Measurements from ENCODE around the gene CLTB.
A peak's percentile ranks its signal among the peaks of the same experiment; 100 is the strongest.

The CLTB gene

DNA sequence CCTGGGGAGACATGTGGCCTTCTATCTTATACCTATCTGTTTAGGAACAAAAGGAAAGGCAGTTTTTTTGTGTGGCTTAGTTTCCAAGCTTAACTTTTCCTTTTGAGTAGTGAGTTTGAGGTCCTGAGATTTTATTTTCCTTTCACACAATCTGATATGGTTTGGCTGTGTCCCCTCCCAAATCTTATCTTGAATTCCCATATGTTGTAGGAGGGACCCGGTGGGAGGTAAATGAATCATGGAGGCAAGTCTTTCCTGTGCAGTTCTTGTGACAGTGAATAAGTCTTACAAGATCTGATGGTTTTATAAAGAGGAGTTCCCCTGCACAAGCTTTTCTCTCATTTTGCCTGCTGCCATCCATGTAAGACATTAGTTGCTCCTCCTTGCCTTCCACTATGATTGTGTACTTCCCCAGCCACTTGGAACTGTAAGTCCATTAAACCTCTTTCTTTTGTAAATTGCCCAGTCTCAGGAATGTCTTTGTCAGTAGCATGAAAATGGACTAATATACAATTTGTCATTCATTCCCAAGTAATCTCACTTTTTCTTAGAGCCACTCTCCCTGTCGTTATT is 4.7 kb upstream of the CLTB start:
- Histone ChIP-seq H3K27me3 (ENCODE audit: control insufficient read depth, insufficient read depth, low read length) (no peaks in the 10 kb centered on the region), H3K27ac (ENCODE audit: low read depth, low read length) (no peak overlapping the region), H3K4me3 (ENCODE audit: low read length) (no peak overlapping the region), H3K36me3 (ENCODE audit: control insufficient read depth, insufficient read depth, low read length) (no peaks in the 10 kb centered on the region), H3K9ac (ENCODE audit: low read length) (no peak overlapping the region), H3K4me1 (ENCODE audit: control insufficient read depth, insufficient read depth, low read length) (peaks cover 7% of the 10 kb centered on the region)

DNA sequence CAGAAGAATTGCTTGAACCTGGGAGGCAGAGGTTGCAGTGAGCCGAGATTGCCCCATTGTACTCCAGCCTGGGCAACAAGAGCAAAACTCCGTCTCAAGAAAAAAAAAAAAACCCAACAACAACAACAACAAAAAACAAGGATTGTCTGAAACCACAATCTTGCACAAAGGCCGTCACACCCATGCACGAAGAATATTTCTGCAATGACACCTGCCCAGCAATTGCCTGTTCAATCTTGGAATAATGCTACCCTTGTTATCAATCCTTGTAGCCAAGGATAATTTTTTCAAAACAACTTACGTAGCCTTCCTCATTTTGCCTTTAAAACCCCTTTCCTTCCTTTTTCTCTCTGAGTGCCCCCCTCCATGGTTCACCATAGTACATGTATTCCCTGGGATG is 3.7 kb upstream of the CLTB start:
- no peak overlapping the region for H3K9ac ChIP-seq (ENCODE audit: low read length)
- no peaks in the 10 kb centered on the region for H3K27me3 ChIP-seq (ENCODE audit: control insufficient read depth, insufficient read depth, low read length)
- H3K36me3 ChIP-seq (ENCODE audit: control insufficient read depth, insufficient read depth, low read length): no peaks in the 10 kb centered on the region
- H3K4me3 ChIP-seq (ENCODE audit: low read length): no peak overlapping the region
- peaks cover 14% of the 10 kb centered on the region for H3K4me1 ChIP-seq (ENCODE audit: control insufficient read depth, insufficient read depth, low read length)
- H3K27ac ChIP-seq (ENCODE audit: low read depth, low read length): no peak overlapping the region

DNA sequence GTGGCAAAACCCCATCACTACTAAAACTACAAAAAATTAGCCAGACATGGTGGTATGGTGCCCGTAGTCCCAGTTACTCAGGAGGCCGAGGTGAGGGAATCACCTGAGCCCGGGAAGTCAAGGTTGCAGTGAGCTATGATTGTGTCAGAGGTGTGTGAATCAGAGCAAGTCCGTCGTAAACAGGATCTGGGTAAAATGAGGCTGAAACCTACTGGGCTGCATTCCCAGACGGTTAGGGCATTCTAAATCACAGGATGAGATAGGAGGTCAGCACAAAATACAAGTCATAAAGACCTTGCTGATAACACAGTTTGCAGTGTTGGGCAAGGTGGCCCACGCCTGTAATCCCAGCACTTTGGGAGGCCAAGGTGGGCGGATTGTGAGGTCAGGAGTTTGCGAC is 1.9 kb upstream of the CLTB start:
- no peaks in the 10 kb centered on the region for H3K36me3 ChIP-seq (ENCODE audit: control insufficient read depth, insufficient read depth, low read length)
- H3K4me3 ChIP-seq (ENCODE audit: low read length): no peak overlapping the region
- no peak overlapping the region for H3K9ac ChIP-seq (ENCODE audit: low read length)
- H3K4me1 ChIP-seq (ENCODE audit: control insufficient read depth, insufficient read depth, low read length): peaks cover 28% of the 10 kb centered on the region
- no peak overlapping the region for H3K27ac ChIP-seq (ENCODE audit: low read depth, low read length)
- no peaks in the 10 kb centered on the region for H3K27me3 ChIP-seq (ENCODE audit: control insufficient read depth, insufficient read depth, low read length)

DNA sequence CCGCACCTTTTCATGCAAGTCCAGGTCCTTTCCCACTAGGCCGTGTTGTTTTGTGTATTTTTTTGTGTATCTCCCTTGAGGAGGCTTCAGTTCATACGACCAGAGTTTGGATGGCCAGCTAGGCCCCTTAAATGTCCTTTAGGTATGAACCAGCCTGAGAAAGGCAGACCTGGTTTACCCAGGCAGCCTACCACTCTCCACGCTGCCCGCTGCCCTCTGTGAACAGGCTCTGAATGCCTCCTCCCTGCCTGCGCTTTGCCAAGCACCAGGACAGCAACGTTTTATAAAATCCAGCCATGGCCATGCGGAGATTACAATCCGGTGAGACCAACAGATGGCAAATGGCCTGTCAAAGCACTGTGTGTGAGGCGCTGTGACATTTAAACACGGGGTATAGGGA is 626 bp upstream of the CLTB start:
- Histone ChIP-seq H3K27ac (ENCODE audit: low read depth, low read length) (peak overlapping the region; percentile 29), H3K36me3 (ENCODE audit: control insufficient read depth, insufficient read depth, low read length) (peaks cover 2% of the 10 kb centered on the region), H3K9ac (ENCODE audit: low read length) (peak overlapping the region; percentile 46), H3K4me3 (ENCODE audit: low read length) (peak overlapping the region; percentile 50), H3K4me1 (ENCODE audit: control insufficient read depth, insufficient read depth, low read length) (peaks cover 28% of the 10 kb centered on the region), H3K27me3 (ENCODE audit: control insufficient read depth, insufficient read depth, low read length) (no peaks in the 10 kb centered on the region)

DNA sequence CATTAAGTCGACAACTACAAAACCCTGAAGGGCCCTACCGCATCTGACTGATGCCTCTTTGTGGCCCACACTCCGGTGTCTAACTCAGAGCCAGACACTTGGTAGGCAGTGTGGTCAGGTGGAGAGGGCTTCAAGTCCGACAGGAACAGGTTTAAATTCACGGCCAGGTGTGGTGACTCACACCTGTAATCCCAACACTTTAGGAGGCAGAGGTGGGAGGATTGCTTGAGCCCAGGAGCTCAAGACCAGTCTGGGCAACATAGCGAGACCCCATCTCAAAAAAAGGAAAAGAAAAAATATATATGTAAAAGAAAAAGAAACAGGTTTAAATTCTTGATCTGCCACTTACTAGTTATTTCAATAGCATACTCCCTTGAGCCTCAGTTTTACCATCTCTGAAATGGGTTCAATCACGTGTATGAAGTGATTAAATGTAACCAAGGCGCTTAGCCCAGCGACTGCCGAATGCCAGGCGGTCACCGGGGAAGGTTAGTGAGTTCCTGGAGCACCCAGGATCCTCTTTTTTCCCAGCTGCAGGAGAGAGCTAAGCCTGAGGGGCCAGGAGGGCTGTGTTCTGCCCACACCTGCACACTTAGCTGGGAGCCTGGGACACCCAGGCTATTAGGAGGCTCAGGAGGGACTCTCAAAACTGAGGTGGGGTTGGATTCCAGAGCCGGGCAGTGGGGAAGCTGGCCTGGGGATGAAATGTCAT is 943 bp downstream of the CLTB start:
- H3K4me1 ChIP-seq (ENCODE audit: control insufficient read depth, insufficient read depth, low read length): peaks cover 28% of the 10 kb centered on the region
- H3K27ac ChIP-seq (ENCODE audit: low read depth, low read length): peak overlapping the region; percentile 73
- H3K36me3 ChIP-seq (ENCODE audit: control insufficient read depth, insufficient read depth, low read length): peaks cover 2% of the 10 kb centered on the region
- H3K27me3 ChIP-seq (ENCODE audit: control insufficient read depth, insufficient read depth, low read length): no peaks in the 10 kb centered on the region
- peak overlapping the region; percentile 47 for H3K9ac ChIP-seq (ENCODE audit: low read length)
- H3K4me3 ChIP-seq (ENCODE audit: low read length): peak overlapping the region; percentile 87

DNA sequence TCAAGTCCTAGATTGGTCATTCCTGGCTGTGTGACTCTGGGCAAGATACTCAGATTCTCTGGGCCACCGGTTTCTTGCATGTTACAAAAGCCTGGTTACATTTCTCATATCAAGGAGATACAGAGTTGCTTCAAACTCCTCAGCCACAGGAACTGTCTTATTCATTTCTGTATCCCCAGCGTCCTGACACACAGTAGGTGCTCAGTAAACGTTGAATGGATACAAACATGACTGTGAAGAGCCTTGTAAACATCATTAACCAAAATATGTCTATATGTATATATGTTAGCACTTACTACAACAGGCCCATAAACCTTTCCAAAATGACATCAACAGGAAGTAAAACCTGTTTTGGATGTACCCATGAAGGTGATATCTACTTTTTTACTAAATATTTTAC is 1.6 kb downstream of the CLTB start:
- Histone ChIP-seq H3K27ac (ENCODE audit: low read depth, low read length) (no peak overlapping the region), H3K9ac (ENCODE audit: low read length) (no peak overlapping the region), H3K4me3 (ENCODE audit: low read length) (peak overlapping the region; percentile 87), H3K4me1 (ENCODE audit: control insufficient read depth, insufficient read depth, low read length) (peaks cover 28% of the 10 kb centered on the region), H3K36me3 (ENCODE audit: control insufficient read depth, insufficient read depth, low read length) (peaks cover 9% of the 10 kb centered on the region), H3K27me3 (ENCODE audit: control insufficient read depth, insufficient read depth, low read length) (no peaks in the 10 kb centered on the region)

DNA sequence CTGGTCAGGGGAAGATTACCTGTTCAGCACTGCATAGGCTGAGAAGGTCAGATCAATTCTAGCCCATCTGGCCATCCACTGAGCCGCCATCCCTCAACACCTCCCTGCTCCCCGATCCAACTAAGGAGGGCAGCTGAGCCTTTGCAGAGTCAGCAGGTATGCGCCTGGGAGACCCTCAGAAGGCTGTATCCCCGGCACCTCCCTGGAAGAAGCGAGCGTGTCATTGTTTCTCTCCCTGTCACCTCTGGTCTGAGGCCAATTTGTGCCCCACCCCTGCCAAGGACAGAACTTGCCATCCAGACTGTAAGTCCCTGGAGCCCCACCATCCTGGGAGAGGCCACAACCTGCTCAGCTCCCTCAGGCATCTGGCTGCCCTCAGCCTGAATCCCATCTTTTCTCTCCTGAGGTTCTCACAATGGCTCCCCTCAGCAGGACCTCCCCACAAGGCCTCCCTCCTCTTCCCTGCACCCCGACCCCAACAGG is 2.6 kb downstream of the CLTB start:
- no peak overlapping the region for H3K4me3 ChIP-seq (ENCODE audit: low read length)
- H3K4me1 ChIP-seq (ENCODE audit: control insufficient read depth, insufficient read depth, low read length): peaks cover 28% of the 10 kb centered on the region
- H3K9ac ChIP-seq (ENCODE audit: low read length): peak overlapping the region; percentile 33
- H3K36me3 ChIP-seq (ENCODE audit: control insufficient read depth, insufficient read depth, low read length): peaks cover 9% of the 10 kb centered on the region
- H3K27ac ChIP-seq (ENCODE audit: low read depth, low read length): peak overlapping the region; percentile 6
- no peaks in the 10 kb centered on the region for H3K27me3 ChIP-seq (ENCODE audit: control insufficient read depth, insufficient read depth, low read length)

DNA sequence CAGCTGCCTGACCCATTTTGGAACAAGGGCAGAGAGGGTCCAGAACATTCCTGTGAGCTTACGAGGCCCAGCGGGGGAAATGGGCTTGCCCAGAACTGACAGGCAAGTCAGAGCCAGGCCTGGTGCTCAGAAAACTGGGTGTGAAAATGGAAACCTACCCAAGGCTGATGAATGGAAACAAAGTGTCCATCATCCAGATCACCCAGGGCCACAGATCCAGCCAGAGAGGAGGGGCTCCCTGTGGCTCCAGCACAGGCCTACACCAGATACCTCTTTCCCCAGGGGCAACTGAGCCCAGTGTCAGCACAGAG is 3.1 kb downstream of the CLTB start:
- Histone ChIP-seq H3K4me3 (ENCODE audit: low read length) (no peak overlapping the region), H3K27ac (ENCODE audit: low read depth, low read length) (peak overlapping the region; percentile 6)

DNA sequence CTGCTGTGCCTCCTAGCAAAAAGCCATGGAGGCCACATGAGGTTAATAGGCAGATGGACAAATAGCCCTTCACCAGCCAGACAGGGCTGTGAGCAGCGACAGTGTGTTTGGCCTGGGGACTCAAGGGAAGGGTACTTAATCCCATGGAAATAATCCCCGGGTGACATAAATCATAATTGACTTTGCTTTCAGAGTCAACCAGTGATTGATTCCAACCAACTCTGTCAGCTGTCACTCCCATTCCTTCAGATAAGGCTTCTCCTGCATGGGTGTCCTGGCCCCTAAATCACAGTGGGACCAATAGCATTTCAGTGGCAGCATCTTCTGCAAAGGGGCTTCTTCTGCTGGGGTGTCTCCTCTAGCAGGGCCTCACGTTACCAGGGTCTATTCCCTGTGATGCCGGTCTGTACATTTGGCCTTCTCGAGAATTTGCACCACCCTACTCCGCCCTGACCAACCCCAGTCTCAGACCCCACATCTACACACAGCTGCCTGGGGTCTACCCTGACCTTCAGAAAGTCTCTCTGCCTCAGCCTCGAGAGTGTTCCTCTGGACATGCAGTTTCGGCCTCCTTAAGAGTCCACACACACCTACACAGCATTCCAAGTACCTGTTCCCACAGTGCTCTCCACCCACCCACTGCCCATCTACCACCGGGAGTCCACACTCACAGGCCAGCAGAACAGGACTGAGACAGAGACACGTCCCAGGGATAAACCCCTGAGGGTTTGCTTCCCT is 3.7 kb downstream of the CLTB start:
- peaks cover 28% of the 10 kb centered on the region for H3K4me1 ChIP-seq (ENCODE audit: control insufficient read depth, insufficient read depth, low read length)
- H3K36me3 ChIP-seq (ENCODE audit: control insufficient read depth, insufficient read depth, low read length): peaks cover 11% of the 10 kb centered on the region
- H3K9ac ChIP-seq (ENCODE audit: low read length): no peak overlapping the region
- H3K4me3 ChIP-seq (ENCODE audit: low read length): no peak overlapping the region
- no peaks in the 10 kb centered on the region for H3K27me3 ChIP-seq (ENCODE audit: control insufficient read depth, insufficient read depth, low read length)
- H3K27ac ChIP-seq (ENCODE audit: low read depth, low read length): no peak overlapping the region

More for the DNA sequence above, 3.1 kb downstream of the CLTB start:
- H3K4me1 ChIP-seq (ENCODE audit: control insufficient read depth, insufficient read depth, low read length): peaks cover 28% of the 10 kb centered on the region
- H3K36me3 ChIP-seq (ENCODE audit: control insufficient read depth, insufficient read depth, low read length): peaks cover 11% of the 10 kb centered on the region
- no peak overlapping the region for H3K9ac ChIP-seq (ENCODE audit: low read length)
- H3K27me3 ChIP-seq (ENCODE audit: control insufficient read depth, insufficient read depth, low read length): no peaks in the 10 kb centered on the region

DNA sequence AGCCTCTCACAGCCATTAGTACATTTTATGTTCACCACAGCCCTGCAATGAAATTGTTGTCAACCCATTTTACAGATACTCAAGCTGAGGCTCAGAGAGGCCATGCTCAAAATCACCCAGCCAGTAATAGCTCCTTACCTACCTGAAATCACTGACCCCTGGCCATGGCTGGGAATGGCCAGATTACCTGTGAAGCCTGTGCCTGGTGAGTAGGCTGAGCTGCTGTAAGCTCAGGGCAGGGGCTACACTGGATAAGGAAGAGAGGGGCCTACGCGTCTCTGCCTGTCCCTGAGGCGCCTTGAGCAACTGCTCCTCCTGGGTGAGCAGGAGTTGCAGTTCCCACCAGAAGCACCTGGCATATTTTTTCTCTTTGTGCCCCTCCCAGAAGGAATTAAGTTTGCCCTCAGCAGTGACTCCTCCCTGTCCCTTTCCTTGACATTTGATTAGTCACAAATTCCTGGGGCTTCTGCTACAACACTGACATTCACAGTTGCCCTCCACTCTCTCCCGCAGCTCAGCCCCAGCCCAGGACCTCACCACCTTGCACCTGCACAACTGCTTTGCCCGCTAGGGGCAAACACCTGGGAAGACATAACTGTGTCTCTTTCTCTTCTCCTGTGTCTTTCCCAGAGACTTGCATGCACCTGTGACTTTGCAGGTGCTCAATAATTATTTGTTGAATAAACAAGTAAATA is 5.7 kb downstream of the CLTB start:
- no peak overlapping the region for H3K27ac ChIP-seq (ENCODE audit: low read depth, low read length)

DNA sequence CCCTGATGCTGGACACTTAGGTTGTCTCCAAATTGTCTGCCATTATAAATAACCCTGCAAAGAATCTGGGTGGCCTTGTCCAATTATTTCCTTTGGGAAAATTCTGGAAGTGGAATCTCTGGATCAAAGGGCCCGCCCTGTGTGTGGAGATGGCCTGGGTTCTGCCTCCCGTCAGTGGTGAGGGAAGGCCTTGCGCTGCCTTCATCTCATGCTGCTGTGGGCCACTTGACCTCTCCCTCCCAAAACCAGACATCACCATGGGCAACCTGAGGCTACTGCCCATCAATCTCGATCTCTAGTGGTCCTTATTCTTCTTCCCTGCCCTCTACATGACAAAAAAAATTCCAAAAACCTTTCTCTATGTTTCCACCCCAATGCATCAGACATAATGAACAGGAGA is 6.6 kb downstream of the CLTB start:
- peaks cover 11% of the 10 kb centered on the region for H3K4me1 ChIP-seq (ENCODE audit: control insufficient read depth, insufficient read depth, low read length)
- no peak overlapping the region for H3K27ac ChIP-seq (ENCODE audit: low read depth, low read length)
- H3K36me3 ChIP-seq (ENCODE audit: control insufficient read depth, insufficient read depth, low read length): peaks cover 23% of the 10 kb centered on the region
- H3K9ac ChIP-seq (ENCODE audit: low read length): no peak overlapping the region
- no peaks in the 10 kb centered on the region for H3K27me3 ChIP-seq (ENCODE audit: control insufficient read depth, insufficient read depth, low read length)
- H3K4me3 ChIP-seq (ENCODE audit: low read length): no peak overlapping the region

More for the DNA sequence above, 5.7 kb downstream of the CLTB start:
- no peaks in the 10 kb centered on the region for H3K27me3 ChIP-seq (ENCODE audit: control insufficient read depth, insufficient read depth, low read length)
- H3K36me3 ChIP-seq (ENCODE audit: control insufficient read depth, insufficient read depth, low read length): peaks cover 23% of the 10 kb centered on the region
- no peak overlapping the region for H3K4me3 ChIP-seq (ENCODE audit: low read length)
- peaks cover 19% of the 10 kb centered on the region for H3K4me1 ChIP-seq (ENCODE audit: control insufficient read depth, insufficient read depth, low read length)
- H3K9ac ChIP-seq (ENCODE audit: low read length): no peak overlapping the region

DNA sequence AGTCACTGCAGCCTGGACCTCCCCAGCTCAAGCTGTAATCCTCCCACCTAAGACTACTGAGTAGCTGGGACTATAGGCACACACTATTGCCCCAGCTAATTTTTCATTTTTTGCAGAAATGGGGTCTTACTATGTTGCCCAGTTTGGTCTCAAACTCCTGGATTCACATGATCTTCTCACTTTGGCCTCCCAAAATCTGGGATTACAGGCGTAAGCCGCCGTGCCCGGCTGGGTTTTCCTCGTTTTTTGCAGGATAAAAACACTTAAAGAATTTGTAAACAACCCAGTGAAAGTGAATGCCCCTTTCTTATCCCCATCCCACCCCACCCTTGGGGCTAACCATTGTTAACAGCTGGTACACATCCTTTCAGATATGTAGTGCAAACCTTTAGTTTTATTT is 7.7 kb downstream of the CLTB start:
- Histone ChIP-seq H3K9ac (ENCODE audit: low read length) (no peak overlapping the region), H3K27me3 (ENCODE audit: control insufficient read depth, insufficient read depth, low read length) (no peaks in the 10 kb centered on the region), H3K27ac (ENCODE audit: low read depth, low read length) (no peak overlapping the region), H3K4me1 (ENCODE audit: control insufficient read depth, insufficient read depth, low read length) (peaks cover 2% of the 10 kb centered on the region), H3K4me3 (ENCODE audit: low read length) (no peak overlapping the region), H3K36me3 (ENCODE audit: control insufficient read depth, insufficient read depth, low read length) (peaks cover 23% of the 10 kb centered on the region)

All from rectal smooth muscle tissue (tissue), 1 donor.